ENCODE results near the gene NMU.
"Not testable (repeated sequence)": the region's sequence is repeated elsewhere in the genome, so short reads cannot be mapped to it uniquely, and the experiment has no call there.

The NMU gene, protein sequence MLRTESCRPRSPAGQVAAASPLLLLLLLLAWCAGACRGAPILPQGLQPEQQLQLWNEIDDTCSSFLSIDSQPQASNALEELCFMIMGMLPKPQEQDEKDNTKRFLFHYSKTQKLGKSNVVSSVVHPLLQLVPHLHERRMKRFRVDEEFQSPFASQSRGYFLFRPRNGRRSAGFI

DNA sequence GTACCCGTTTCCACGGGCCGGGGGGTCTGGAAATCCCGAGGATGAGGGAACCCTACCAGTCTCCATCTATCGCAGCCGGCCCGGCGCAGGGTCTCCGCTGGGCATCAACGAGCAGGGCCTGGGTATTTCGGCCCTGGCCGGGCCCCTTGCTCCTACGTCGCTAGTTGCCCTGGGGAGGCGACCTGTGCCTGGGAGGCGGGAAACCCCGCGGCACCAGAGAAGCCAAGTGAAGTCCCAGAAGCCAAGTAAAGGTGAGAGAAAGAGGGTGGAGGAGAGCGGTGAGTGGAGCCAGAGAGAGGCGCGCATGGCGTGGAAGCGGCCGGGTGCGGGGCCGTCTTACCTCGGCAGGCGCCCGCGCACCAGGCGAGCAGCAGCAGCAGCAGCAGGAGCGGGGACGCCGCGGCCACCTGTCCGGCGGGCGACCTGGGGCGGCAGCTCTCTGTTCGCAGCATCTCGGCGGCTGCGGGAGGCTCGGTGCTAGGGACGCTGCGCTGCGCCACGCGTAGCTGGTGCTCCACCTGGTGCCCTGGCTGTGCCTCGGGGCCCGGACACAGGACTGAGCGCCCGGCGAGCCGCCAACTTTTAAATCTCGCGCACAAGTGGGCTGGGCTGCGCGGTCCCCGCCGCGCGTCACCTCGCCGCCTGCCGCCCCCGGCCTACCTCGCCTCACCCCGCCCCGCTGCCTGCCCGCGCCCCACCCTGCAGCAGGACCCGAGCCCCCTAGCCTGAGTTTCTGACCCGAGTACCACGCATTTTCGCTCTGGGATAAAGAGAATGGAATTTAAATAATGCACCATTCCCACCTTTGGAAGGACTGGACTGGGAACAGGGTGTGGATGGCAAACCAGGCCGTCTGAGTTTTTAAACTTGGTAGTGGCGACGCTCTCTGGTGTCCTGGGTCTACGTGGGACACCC is at the start of gene NMU:
Gene NMU (minus strand): TSS at position 558 of the 915 bp plus-strand sequence. CDS start 106 bp downstream, at position 452.
- DNase-seq (ENCODE audit: low spot score): no peak

DNA sequence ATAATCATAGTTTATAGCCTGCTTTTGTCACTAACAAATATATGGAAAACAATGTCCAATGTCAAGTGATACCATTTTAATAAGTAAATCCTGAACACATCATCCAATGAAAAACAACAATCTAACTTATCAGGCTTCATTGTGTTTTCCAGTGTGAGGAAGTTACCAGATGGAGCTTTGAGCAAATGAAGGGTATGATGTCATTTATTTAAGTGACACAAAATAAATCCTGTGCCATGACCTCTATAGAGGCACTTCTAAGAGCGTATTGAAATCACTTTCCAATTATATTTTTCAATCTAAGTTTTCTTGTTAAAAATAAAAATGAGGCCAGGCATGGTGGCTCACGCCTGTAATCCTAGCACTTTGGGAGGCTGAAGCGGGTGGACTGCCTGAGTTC is 48.2 kb upstream of the NMU start:
- no peak for DNase-seq (ENCODE audit: low spot score)

DNA sequence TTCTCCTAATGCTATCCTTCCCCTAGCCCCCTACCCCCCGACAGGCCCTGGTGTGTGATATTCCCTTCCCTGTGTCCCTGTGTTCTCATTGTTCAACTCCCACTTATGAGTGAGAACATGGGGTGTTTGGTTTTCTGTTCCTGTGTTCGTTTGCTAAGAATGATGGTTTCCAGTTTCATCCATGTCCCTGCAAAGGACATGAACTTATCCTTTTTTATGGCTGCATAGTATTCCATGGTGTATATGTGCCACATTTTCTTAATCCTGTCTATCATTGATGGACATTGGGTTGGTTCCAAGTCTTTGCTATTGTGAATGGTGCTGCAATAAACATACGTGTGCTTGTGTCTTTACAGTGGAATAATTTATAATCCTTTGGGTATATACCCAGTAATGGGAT is 46.7 kb upstream of the NMU start:
- not testable (repeated sequence) for DNase-seq (ENCODE audit: low spot score)

DNA sequence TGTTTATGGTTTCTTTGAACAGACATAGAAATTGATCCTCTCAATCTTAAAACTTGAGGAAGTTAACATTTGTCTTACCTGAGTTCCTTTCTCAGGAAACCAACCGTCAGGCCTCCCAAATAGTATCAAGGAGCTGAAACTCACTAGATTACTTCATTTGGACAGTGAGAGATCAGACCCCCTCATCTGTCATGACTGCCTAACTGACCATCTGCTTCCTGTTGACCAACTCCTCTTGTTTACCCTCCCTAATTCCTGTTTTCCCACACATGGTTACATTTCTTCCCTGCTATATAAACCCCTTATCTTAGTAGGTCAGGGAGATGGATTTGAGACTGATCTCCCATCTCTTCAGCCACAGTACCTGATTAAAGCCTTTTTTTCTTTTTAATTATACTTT is 46.2 kb upstream of the NMU start:
- no peak for DNase-seq (ENCODE audit: low spot score)

DNA sequence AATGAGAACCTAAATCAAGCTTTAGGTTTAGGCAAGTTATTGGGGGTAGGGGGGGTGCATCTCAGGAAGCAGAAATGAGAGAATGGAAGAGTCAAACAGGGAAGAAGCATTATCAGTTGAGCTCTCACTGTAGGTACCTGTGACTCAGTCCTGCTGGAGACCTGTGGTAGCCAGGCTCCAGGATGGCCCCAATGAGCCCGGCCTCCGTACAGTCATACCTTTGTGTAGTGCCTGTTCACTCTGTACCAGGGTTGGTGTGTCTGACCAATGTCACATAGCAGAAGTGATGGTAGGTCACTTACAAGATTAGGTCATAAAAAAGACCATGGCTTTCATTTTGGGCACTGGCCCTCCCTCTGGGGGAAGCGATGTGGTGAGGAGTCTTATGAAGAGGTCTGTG is 45.3 kb upstream of the NMU start:
- no peak for DNase-seq (ENCODE audit: low spot score)

DNA sequence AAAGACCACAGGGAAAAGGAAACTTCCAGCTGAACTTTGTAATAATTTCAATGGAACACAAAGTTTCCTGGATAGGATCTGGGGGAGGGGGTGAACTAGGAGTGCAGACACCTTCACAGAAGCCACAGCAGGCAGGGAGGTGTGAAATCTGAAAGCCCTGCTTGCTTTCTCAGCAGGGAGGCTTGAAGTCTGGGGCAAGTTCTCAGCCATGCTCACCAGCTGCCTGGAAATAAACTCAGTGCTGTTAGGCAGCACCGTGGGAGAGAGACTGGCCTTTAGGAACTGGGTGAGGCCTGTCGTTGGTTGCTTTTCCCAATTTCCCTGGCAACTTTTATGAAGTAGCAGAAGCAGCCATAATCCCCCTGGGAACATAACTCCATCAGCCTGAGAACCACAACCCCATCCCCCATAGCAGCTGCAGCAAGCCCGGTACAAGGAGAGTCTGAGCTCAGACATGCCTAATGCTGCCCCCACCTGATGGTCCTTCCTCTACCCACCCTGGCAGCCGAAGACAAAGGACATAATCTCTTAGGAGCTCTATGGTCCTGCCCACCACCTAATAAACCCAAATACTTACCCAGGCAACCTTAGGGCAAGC is 39.2 kb upstream of the NMU start:
- no peak for DNase-seq (ENCODE audit: low spot score)

DNA sequence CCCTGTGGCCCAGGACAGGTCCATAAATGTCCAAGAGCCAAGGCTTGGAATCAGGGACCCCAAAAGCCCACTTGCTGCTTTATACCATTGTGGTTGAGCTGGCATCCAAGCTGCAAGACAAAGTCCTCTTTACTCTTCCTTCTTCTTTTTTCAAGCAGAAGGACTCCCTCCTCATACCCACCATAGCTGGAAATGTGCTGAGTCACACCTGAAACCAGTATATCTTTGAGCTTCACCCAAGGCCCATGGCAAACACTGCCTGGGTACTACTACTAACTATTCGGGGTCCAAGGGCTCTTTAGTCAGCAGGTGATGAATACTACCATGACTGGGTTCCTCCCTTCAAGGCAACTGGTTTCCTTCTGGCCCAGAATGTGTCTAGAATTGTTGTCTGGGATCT is 37.3 kb upstream of the NMU start:
- no peak for DNase-seq (ENCODE audit: low spot score)

DNA sequence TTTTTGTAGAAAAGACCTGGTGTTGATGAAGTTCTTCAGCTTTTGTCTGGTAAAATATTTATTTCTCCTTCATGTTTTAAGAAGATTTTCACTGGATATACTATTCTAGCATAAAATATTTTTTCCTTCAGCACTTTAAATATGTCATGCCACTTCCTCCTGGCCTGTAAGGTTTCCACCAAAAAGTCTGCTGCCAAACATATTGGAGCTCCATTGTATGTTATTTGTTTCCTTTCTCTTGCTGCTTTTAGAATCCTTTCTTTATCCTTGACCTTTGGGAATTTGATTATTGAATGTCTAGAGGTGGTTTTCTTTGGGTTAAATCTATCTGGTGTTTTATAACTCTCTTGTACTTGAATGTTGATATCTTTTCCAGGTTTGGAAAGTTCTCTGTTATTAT is 35.6 kb upstream of the NMU start:
- DNase-seq (ENCODE audit: low spot score): no peak

DNA sequence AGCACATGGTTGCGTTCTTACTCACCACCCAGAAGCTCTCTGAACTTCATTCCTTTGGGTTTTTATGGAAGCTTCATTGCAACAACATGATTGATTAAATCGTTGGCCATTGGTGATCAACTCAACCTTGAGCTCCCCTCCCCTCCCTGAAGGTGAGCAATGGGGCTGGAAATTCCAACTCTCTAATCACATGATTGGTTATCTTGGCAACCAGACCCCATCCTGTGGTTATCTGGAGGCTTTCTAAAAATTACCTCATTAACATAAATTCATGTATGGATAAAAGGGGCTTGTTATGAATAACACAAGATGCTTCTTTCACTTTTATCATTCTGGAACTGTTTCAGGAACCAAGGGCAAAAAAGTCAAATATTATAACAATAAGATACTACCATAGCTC is 34.6 kb upstream of the NMU start:
- DNase-seq (ENCODE audit: low spot score): no peak

DNA sequence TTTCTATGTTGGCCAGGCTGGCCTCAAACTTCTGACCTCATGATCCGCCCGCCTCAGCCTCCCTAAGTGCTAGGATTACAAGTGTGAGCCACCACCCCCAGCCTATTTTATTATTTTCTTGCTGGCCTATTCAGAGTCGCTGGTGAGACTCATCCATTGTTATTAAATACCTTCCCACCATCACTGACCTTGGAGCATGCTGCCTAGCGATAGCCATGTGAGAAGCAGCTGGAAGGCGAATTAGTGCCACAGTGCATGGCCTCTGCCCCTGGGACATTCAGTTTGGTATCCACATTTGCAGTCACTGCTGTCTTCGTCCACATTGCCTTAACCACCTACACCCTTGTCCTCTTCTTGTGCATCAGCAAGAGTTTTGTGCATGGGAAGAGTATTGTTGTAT is 32.4 kb upstream of the NMU start:
- DNase-seq (ENCODE audit: low spot score): no peak

DNA sequence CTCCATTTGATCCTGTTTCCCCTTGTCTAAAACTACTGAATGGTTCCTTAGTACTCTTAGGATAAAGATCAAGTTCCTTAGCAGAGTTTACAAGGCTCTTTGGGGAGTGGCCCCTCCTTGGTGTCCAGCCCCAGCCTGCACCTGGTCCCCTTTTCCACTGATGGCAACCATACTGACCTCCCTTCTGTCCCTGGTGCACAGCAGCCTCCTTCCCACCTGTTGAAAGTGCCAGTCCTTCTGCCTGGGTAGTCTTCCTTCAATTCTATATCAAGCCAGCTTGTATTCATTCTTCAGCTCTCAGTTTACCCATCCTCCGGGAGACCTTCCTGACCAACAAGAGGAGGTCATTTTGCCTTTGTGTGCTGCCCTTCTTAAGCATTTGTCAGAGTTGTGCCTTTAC is 30.4 kb upstream of the NMU start:
- DNase-seq (ENCODE audit: low spot score): no peak

DNA sequence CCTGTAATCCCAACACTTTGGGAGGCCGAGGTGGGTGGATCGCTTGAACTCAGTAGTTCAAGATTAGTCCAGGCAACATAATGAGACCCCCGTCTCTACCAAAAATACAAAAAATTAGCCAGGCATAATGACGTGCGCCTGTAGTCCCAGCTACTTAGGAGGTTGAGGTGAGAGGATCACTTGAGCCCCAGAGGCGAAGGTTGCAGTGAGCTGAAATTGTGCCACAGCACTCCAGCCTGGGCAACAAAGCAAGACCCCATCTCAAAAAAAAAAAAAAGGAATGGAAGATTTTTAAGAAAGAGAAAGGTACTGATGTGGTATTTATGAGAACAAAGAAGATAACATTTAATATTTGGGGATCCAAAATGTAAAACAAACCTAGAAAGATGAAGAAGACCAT is 27.0 kb upstream of the NMU start:
- DNase-seq (ENCODE audit: low spot score): no peak

DNA sequence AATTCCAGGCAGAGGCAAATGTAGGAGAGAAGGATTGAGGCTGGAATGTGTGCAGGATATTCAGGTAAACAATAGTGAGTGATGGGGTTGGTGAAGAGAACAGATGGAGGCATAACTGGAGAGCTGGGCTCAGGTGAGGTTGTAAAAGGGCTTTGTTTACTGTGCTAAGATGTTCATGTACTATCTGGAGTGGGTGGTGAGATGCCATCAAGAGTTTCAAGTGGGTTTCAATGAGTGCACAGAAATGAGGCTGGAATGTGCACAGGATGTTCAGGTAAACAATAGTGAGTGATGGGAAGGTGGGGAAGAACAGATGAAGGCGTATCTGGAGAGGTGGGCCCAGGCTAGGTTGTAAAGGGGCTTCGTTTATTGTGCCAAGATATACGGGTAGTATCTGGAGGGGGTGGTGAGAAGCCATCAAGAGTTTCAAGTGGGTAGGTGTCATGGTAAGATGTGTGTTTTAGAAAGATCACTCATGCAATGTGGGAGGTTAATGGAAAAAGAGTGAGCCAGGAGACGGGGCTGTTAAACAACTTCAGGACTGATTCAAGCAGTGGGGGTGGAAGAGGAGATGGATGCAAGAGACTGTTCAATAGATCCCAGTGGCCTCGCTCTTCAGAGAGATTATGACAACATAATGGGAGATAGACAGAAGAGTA is 25.4 kb upstream of the NMU start:
- DNase-seq (ENCODE audit: low spot score): no peak

DNA sequence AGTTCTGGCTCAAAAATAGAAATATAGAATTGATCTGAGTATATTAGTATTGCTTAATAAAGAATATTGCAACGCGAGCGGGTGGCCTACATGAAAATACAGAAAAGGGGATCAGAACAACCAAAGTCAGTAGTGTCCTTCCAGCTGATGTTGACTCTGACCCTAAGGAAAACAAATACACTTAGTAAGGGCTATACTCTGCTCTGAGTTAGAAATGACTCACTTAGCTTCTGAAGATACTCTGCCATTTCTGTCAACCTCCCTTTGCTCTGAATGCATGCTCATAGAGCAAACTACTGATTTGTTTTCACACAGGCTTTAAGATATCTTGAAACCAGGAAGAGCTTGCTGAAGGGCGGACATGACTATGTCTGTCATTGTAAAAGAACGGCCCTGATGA is 22.6 kb upstream of the NMU start:
- no peak for DNase-seq (ENCODE audit: low spot score)

DNA sequence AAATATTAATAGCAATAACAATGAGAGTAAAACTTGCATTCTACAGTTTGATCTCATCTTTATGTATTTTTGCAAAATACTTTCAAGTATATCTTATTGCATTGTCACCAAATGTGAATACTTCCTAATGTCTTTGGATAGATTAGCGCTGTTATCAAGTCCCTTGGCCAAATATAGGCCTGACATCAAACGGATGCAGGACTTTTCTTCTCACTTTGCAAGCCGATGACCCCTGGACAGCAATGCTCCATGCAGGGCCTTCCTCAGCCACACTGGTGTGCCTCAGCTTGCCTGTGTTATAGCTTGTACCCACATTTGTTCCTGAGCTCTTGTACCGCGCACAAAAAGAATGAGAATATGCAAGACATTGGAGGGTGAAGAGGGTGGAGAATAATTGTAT is 18.0 kb upstream of the NMU start:
- no peak for DNase-seq (ENCODE audit: low spot score)

DNA sequence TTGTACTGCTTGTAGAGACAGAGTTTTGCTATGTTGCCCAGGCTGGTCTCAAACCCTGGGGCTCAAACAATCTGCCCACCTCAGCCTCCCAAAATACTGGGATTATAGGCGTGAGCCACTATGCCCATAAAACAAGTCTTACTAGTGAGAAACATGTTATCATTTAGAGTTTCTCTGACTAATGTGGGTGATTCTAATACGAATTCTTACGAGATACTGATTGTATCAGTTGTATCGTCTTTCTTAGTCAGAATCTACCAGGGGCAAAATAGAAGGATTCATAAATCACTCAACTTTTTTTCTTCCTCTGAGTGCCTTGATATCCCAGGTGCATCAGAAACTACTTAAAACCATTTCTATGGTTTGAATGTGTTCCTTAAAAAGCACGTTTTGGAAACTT is 14.4 kb upstream of the NMU start:
- no peak for DNase-seq (ENCODE audit: low spot score)

DNA sequence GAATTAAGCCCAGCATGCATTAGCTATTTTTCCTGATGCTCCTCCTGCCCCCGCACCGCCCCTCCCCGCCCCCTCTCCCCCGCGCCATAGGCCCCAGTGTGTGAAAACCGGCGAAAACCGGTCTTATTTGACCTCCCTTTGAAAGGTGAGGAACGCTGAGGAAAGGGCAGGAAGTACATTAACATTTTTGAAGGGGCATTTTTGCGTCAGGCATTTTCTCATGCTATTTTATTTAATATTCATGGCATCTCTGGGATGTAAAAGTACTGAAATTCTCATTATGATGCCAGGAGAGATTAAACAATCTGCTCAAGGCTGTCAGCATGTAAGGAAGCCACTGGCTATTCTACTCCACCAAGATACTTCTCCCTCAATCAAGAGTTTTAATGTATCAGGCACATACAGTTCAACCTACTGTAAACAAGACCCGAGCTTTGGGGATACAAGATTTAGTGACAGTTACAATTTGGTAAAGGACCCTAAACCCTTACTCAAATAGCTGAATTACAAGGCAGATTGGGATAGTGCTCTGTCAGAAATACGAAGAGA is 1.2 kb upstream of the NMU start:
- no peak for DNase-seq (ENCODE audit: low spot score)

DNA sequence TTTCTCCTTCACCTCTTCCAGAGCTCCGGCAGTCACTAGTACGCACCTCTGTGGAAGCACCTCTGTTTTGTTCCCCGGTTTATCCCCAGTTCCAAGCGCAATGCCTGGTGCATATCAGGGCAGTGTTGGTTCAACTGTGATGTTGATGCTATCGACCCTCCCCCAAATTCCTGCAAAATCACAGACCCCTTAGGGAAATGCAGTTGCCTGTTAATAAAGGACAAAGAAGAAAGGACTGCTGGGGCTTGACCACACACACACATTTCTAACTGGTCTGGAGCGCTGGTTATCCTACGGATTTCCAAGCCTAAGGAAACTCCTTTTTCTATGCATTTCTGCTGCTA is 530 bp upstream of the NMU start:
- DNase-seq (ENCODE audit: low spot score): no peak

DNA sequence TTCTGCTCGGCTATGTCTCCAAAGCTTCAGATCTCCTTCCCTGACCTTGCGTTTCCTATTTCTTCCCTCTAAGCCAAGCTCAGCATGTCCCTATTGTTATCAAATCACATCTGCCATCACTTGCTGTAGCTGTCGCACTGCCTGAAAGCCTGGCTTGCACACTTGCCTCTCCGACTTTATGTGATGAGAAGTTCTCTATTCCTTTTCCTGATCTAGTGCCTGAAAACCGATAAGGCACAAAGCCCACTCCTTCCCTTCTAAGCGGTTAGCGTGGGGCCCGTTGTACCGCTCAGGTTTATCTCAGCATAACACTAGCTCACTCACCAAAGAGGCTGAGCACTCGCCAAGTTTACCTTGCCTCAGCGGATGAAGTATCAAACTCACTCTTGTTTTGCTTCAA is 816 bp downstream of the NMU start:
- no peak for DNase-seq (ENCODE audit: low spot score)

DNA sequence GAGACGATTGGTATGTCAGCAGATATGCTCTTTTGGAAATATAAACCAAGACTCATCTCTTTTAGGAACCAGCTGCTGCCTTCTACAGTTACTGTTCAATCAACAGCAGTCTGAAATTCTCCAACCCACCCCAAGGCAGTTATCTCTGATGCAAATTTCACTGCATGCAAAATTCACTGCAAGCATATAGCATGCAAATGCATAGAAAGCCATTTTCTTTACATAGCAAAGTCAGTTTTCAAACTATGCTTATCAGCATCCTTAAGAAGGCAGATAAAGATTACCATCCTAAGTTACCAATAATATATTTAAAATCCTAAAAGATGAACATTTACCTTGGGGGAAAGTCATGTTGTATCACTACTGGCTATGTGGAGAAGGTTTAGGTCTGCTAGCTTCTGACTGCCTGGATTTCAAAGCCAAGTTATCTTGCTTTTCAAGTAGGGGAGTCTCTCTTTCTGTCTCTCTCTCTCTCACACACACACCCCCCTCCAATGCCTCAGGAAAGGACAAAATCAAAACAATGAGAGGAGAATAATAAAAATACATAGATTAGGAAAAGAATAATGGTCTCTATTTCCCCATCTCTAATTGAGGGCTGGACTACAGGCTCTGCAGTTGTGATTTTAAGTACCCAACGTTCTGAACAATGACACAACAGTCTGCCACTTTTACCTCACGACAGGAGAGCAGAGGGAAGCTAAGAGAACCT is 1.5 kb downstream of the NMU start:
- DNase-seq (ENCODE audit: low spot score): no peak

DNA sequence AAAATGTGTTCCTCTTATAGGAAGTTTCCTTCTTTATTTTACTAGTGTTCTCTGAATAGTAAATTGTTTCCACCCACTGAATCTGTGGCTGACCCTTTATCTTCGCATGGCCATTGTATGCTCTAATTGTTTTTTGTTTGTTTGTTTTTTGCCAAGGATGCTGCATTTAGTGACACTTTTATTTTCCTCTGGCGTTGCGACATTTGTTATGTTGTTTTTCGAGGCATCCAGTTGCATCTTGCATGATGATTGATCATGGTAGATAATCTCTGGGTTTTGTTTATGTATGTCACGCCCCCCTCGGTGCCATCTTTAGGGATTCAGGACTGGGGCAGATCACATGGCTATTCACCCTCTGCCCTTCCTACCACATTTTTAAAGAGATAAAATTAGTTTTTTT is 2.2 kb downstream of the NMU start:
- DNase-seq (ENCODE audit: low spot score): no peak

DNA sequence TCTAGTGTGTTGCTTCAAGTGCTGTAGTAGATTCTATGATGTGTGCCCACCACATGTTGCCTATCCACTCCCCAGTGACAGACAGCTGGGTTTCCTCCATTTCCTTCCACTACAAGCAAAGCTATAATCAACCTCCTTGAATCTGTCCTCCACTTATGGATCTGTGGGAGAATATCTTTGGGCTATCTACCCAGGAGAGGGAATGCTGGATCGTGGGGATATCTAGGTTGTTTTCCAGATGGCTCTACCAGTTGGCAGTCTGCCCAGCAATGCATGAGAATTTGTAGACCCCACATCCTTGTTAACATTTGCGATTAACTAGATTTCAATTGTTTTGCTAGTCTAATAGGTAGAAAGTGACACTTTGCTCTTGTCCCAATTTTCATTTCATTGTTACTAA is 10.3 kb downstream of the NMU start:
- DNase-seq (ENCODE audit: low spot score): no peak
